Activated CD8-positive, alpha-beta T cell treated with anti-CD3 and anti-CD28 coated beads for 36 hours (primary cell): Measurements from ENCODE around the gene AK2. TPM values are rescaled to one million over a fixed set of nuclear protein-coding genes. Genes with fewer than 3 reads are reported as not detected.
"Not testable (repeated sequence)": the region's sequence is repeated elsewhere in the genome, so short reads cannot be mapped to it uniquely, and the experiment has no call there.

ENCODE experiments used
- ATAC-seq: fragments of 200-7000 bp; cut with Tn5 transposase; one replicate; pipeline ENCODE4 v1.10.0; 2021; ENCODE audit warnings: mild to moderate bottlenecking, moderate library complexity
- CTCF ChIA-PET: fragments of 350-600 bp; sonication (Branson Sonifier 250); formaldehyde crosslinking; loops from one replicate; lab custom pipeline; 2021; ENCODE audit warnings: antibody characterized with exemption; lab: Charles Lee
- POLR2A ChIA-PET: fragments of 350-600 bp; sonication (Branson Sonifier 250); formaldehyde crosslinking; loops from one replicate; lab custom pipeline; 2021; ENCODE audit warnings: antibody characterized with exemption; lab: Charles Lee
- DNase-seq: peaks from one replicate; pipeline ENCODE4 v3.0.0-alpha.2; 2020
- H3K27ac Mint-ChIP-seq: one replicate; pipeline ENCODE4 v1.8.0; 2021; ENCODE audit warnings: mild to moderate bottlenecking, mixed read lengths
- H3K27me3 Mint-ChIP-seq: one replicate; pipeline ENCODE4 v1.8.0; 2021; ENCODE audit warnings: mixed read lengths
- H3K36me3 Mint-ChIP-seq: one replicate; pipeline ENCODE4 v1.8.0; 2021; ENCODE audit warnings: low read depth, mixed read lengths
- H3K4me1 Mint-ChIP-seq: one replicate; pipeline ENCODE4 v1.8.0; 2021; ENCODE audit warnings: low read depth, mixed read lengths
- H3K4me3 Mint-ChIP-seq: one replicate; pipeline ENCODE4 v1.8.0; 2021; ENCODE audit warnings: mild to moderate bottlenecking, moderate library complexity, mixed read lengths
- H3K9me3 Mint-ChIP-seq: one replicate; pipeline ENCODE4 v1.8.0; 2021; ENCODE audit warnings: mixed read lengths
- CTCF ChIP-seq: fragments of 200-600 bp; IDR thresholded peaks from one replicate; pipeline ENCODE4 v1.8.0; 2022; ENCODE audit warnings: antibody characterized with exemption, mild to moderate bottlenecking
- intact Hi-C: fragments of 100-400 bp; cut with micrococcal nuclease; formaldehyde crosslinking; loops from one replicate; pipeline ENCODE4 v1.10.0; 2022
- total RNA-seq, 2 experiments: library from RNA; stranded (reverse); gene quantifications; one replicate each; pipeline ENCODE4 v1.2.3, GENCODE V29; 2021

Gene AK2
- total RNA-seq, 2 experiments from 2014 or later = 404 TPM

GRCh38 chr1:33029921-33030320 lies 6.8 kb downstream of the AK2 start:
- TF ChIP-seq CTCF = no peak
- H3K4me1 Mint-ChIP-seq = peaks cover 71% of the 10 kb centered on the region
- POLR2A ChIA-PET = interaction anchor here (0.8 to 1.9 kb wide), 4 partner anchors 8 to 96 kb away, joined by 3 to 8 read pairs (median 4); partner anchors contain the start of gene RNF19B
- no peaks in the 10 kb centered on the region for H3K27me3 Mint-ChIP-seq
- ATAC-seq (no peak), DNase-seq (no peak)
- H3K27ac Mint-ChIP-seq = no peak overlapping the region
- no peaks in the 10 kb centered on the region for H3K9me3 Mint-ChIP-seq
- CTCF ChIA-PET = interaction anchor here (1.0 to 2.1 kb wide), 4 partner anchors 8 to 97 kb away, joined by 3 to 7 read pairs (median 4); no protein-coding TSS in a partner anchor
- no peak overlapping the region for H3K4me3 Mint-ChIP-seq
- H3K36me3 Mint-ChIP-seq = peaks cover 66% of the 10 kb centered on the region
- intact Hi-C loops = loop anchor here (10.0 kb wide), 1 partner anchor 105 kb away; no protein-coding TSS in a partner anchor

GRCh38 chr1:33029209-33029608 lies 7.5 kb downstream of the AK2 start:
- H3K36me3 Mint-ChIP-seq = peaks cover 62% of the 10 kb centered on the region
- H3K4me3 Mint-ChIP-seq = no peak overlapping the region
- no peaks in the 10 kb centered on the region for H3K27me3 Mint-ChIP-seq
- ChIA-PET CTCF (interaction anchor here (1.0 to 2.1 kb wide), 2 partner anchors 25 to 96 kb away, joined by 3 to 7 read pairs; no protein-coding TSS in a partner anchor), POLR2A (no interaction called here)
- TF ChIP-seq CTCF = no peak
- ATAC-seq (no peak), DNase-seq (no peak)
- no peaks in the 10 kb centered on the region for H3K9me3 Mint-ChIP-seq
- peaks cover 71% of the 10 kb centered on the region for H3K4me1 Mint-ChIP-seq
- intact Hi-C loops = no loop called here
- no peak overlapping the region for H3K27ac Mint-ChIP-seq

GRCh38 chr1:33025761-33026160 lies 10.9 kb downstream of the AK2 start:
- Mint-ChIP-seq H3K4me3 (no peak overlapping the region), H3K36me3 (peaks cover 64% of the 10 kb centered on the region), H3K27me3 (no peaks in the 10 kb centered on the region), H3K27ac (peak overlapping the region; percentile 79), H3K9me3 (no peaks in the 10 kb centered on the region), H3K4me1 (peaks cover 57% of the 10 kb centered on the region)
- DNase-seq = no peak
- intact Hi-C loops = no loop called here
- TF ChIP-seq CTCF = no peak
- ChIA-PET POLR2A (interaction anchor here (0.9 to 2.2 kb wide), 3 partner anchors 10 to 14 kb away, joined by 4 to 9 read pairs (median 4); no protein-coding TSS in a partner anchor), CTCF (interaction anchor here (0.7 to 3.3 kb wide), 5 partner anchors 10 to 106 kb away, joined by 3 to 12 read pairs (median 3); partner anchors contain the start of gene RNF19B)
- ATAC-seq = no peak

GRCh38 chr1:33025180-33025569 lies 11.5 kb downstream of the AK2 start:
- Mint-ChIP-seq H3K27ac (peak overlapping the region; percentile 79), H3K4me3 (no peak overlapping the region), H3K36me3 (peaks cover 63% of the 10 kb centered on the region), H3K9me3 (no peaks in the 10 kb centered on the region), H3K4me1 (peaks cover 55% of the 10 kb centered on the region), H3K27me3 (no peaks in the 10 kb centered on the region)
- ATAC-seq (no peak), DNase-seq (no peak)
- CTCF ChIA-PET = interaction anchor here (0.7 to 3.3 kb wide), 6 partner anchors 9 to 105 kb away, joined by 3 to 12 read pairs (median 3); partner anchors contain the start of gene RNF19B
- POLR2A ChIA-PET = interaction anchor here (0.9 to 2.2 kb wide), 3 partner anchors 10 to 14 kb away, joined by 4 to 9 read pairs (median 4); no protein-coding TSS in a partner anchor
- intact Hi-C loops = no loop called here
- no peak for TF ChIP-seq CTCF

- peaks cover 52% of the 10 kb centered on the region for H3K4me1 Mint-ChIP-seq
- peaks cover 62% of the 10 kb centered on the region for H3K36me3 Mint-ChIP-seq
- intact Hi-C loops, H3K4me3 Mint-ChIP-seq, H3K27me3 Mint-ChIP-seq, H3K9me3 Mint-ChIP-seq: not testable (repeated sequence)
- ChIA-PET CTCF (interaction anchor here (1.1 to 3.3 kb wide), 5 partner anchors 9 to 92 kb away, joined by 3 to 12 read pairs (median 3); no protein-coding TSS in a partner anchor), POLR2A (interaction anchor here (0.7 kb wide), 2 partner anchors 57 to 70 kb away, joined by 3 read pairs; no protein-coding TSS in a partner anchor)
- peak; percentile 81 for ATAC-seq
- DNase-seq = peak; percentile 85
- peak overlapping the region; percentile 79 for H3K27ac Mint-ChIP-seq
These were observed 12.1 kb downstream of the AK2 start for GRCh38 chr1:33024430-33025179.
